CD4-positive, alpha-beta T cell treated with Interferon alpha-2 for 1 hour (primary cell): Measurements from ENCODE around the gene COL23A1.

ENCODE experiments used
- DNase-seq, 2 donors: peaks; one replicate each; pipeline ENCODE4 v3.0.0-alpha.2; 2020 to 2022

Gene COL23A1

GRCh38 chr5:178454821-178455479 is 135.2 kb downstream of the COL23A1 start:
- DNase-seq, result no peak

GRCh38 chr5:178454303-178454702 is 135.9 kb downstream of the COL23A1 start:
- DNase-seq, result no peak

DNA sequence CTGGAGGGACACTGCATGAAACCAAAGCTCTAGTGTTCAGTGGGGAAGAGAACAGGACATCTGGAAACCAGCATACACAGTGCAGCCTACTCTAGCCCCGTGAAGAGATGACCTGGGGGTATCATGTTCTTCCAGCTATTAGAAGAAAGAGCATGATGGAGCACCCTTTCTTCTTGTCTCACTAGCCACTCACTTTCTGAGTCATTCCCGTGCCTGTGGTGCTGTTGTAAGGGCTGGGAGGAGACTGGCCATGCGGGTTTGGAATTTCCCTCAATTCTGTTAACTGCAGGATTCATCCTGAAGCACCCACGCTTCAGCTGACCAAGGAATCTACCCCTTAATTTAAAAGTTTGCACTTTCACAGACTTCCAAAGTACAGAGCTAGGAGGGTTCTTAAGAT is 137.0 kb downstream of the COL23A1 start:
- DNase-seq, result no peak

GRCh38 chr5:178450121-178451028 is 139.8 kb downstream of the COL23A1 start:
- no peak for DNase-seq

DNA sequence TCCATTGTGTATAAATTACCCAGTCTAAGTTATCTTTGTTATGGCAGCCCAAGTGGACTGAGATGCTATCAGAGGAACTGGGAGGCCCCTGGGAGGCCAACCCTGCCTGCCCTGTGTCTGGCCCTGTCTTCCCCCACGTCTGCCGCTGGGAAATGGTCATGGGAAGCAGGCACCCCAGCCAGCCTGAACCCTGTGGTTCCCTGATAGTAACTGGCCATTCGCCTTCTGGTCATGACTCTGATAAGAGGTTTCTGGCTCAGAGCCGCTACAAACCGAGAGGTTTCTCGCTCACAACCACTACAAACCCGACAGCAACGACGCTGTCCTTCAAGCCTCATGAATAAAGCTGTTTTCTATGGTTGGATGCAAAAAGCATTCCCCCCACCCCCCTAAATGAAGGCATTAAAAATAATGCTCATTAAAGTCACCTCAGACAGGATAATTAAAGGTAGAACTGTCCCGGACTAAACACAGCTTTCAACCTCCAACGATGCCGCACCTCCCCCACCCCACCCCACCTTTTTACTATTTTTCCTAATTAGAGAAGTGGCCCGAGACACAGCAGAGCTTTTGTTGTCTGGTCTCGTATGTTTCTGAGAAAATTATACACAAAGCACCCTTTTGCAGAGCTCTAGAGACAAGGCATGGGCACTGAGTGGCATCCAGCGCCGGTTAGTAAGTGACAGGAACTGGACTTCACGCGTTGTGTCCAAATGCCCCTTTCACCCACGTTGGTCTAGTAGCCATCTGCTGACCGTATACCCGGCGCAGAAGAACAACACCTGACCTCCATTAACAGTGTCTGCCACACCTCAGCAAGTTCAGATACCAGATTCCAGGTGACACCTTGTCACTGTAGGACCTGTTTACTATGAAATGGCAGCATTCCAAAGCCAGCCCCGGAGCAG is 140.8 kb downstream of the COL23A1 start:
- DNase-seq, result no peak

GRCh38 chr5:178445534-178445933 is 144.7 kb downstream of the COL23A1 start:
- DNase-seq, result no peak

GRCh38 chr5:178442405-178443257 is 147.6 kb downstream of the COL23A1 start:
- DNase-seq, result no peak

- no peak for DNase-seq
These were observed 148.5 kb downstream of the COL23A1 start for GRCh38 chr5:178441486-178442270.

DNA sequence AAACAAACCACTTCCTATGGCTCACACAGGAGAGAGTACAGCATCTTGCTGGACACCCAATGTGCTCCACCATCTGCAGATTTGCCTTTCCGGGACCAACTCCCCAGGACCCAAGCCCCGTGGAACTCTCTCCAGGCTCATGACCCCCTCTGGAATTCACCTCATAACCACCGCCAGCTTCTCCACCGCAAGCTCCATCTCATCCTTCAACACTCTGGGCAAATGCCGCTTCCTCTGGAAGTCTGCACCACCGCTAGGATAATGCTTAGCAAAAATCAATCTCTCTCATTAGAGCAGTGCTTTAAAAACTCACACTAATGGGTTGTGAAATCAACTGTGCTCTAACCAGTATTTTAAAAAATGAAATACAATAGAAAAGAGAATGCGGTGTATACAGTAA is 150.0 kb downstream of the COL23A1 start:
- no peak for DNase-seq

DNA sequence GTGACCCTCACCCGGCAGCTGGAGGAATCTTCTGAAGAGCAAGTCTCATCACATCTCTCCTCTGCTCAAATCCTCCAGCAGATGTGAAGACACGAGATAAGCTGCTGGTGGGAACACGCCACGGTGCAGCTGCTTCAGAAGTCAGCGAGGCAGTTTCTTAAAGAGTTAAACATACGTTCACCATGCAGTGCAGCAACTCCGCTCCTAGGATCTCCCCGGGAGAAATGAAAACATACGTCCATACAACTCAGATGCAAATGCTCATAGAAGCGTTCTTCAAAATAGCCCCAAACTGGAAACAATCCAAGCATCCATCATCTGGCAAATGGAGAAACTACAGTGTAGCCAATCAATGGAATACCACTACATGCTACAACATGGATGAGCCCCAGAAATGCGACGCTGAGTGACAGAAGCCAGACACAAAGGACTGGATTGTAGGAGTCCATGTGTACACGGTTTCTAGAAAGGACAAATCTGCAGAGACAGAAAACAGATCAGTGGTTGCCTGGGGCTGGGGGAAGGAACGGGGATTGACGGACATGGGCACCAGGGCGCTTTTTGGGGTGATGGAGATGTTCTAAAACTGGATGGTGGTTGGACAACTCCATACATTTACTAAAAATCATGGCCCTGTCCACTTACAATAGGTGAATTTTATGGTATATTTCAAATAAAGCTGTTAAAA is 150.6 kb downstream of the COL23A1 start:
- DNase-seq, result no peak

DNA sequence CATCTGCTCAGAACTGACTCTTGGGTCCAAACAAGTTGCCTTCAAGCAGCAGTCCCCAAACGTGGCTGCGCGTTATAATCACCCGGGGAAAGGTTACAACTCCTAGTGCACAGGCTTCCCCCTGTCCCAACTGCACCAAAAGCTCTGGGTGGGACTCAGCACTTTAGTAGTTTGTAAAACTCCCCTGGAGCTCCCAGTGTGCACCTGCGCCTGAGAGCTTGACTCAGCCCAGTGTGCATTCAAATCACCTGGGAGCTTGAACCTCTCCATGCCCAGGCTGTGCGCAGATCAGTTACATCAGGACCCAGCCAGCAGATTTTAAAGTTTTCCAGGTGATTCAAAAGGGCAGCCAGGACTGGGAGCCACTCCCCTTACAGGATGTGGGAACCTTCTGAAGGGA is 151.4 kb downstream of the COL23A1 start:
- DNase-seq, result no peak

DNA sequence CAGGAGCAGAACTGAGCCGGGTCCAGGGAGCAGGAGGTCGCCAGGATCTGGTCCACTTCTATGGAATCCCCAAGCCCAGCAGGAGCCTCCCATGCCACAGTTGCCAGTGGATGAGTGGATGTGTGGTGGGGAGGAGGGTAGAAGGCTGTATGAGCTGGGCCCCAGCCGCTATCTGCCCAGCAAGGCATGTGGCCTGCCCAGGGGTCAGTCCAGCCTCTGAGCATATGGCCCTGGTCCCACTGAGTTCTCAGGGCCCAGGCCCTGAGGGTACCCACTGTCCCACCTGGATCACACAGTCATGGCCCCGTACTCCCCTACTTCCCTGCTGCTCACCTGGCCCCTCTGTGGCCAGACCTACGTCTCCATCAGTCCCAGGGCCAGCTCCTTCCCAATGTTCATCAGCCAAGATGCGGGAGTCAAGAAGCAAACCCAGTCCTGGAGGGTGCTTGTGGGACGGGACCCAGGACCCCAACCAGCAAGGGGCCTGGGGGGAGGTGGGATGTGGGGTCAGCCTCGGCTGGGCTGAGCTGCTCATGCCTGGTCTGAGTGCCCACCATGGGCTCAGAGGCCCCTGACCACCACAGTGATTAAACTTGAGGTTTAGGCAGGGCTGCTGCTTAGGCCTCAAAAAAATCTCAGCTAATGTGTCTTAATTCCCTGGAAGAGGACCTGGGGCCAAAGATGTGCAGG is 152.7 kb downstream of the COL23A1 start:
- no peak for DNase-seq

GRCh38 chr5:178436326-178436940 is 153.8 kb downstream of the COL23A1 start:
- DNase-seq, result no peak

- no peak for DNase-seq
These were observed 154.6 kb downstream of the COL23A1 start for GRCh38 chr5:178435321-178436238.

DNA sequence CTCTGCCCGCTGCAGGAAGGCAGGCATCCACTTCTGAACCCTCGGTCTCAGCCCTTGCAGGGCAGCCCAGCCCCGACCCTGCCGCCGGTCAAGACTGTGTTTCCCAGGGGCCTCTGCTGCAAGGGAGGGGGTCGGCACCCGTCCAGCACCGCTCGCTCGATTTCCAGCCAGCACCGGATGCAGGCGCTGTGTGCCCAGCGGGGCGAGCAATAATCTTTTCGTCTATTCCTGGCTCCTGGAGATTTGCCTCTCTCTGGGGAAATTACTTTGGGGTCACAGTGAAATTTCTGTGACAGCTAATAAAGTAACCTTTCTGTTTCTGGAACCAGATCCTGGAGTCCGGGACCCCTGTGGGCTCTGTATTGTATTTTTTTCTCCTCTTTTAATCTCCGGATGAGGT is 155.3 kb downstream of the COL23A1 start:
- no peak for DNase-seq

DNA sequence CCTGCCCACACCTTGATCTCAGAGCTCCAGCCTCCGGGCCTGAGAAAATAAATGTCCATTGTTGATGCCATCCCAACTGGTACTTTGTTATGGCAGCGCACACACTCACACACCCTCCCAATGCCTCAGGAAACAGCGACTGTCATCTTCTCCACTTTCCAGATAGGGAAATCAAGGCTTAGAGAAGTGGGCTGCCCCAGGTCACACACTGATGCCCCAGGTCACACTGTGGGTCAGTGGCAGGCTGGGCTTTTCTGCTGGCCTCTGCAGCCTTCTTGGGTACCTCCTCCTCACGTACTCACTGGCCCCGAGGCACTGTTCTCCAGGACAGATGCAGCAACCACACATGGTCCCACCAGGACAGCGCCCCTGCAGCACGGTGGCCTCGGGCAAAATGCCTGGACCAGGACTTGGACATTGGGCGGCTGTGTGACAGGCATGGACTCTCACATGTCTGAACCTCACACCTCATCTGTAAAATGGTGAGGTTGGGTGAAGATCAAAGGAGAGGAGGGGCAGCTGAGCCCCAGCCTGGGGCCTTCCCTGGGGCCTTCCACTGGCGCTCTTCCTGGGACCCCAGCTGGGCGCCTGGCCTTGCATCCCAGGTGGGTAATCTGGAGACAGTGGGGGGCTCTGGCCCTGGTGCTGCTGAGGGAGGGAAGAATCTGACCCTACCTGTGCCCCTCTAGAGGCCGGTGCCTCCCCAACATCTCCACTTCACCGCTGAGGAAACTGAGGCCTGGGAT is 156.0 kb downstream of the COL23A1 start:
- DNase-seq, result no peak

DNA sequence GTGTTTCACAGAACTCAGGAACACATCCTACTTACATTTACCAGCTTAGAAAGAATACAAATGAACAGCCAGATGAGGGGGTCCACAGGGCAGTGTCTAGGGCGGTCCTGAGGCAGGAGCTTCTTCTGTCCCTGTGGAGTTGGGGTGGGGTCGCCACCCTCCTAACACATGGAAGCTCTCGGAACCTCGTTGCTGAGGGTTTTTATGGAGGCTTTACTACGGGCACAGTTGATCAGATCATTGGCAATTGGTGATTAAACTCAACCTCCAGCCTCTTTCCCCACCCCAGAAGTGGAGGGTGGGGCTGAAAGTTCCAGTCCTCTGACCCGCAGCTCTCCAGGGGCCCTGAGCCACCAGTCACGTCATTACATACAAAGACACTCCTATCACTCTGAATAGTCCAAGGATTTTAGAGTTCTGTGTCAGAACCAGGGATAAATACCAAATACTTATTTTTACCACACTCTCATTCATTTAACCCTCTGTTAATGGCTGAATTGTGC is 156.9 kb downstream of the COL23A1 start:
- DNase-seq, result no peak
